B cell (primary cell): Measurements from ENCODE around the gene CDC37L1. TPM values are rescaled to one million over a fixed set of nuclear protein-coding genes. Genes with fewer than 3 reads are reported as not detected.

Experiments
- ATAC-seq: fragments of 200-7000 bp; cut with Tn5 transposase; one replicate; pipeline ENCODE4 v1.10.0; 2021; ENCODE audit warnings: low read depth, mild to moderate bottlenecking, moderate number of reproducible peaks, moderate library complexity
- CTCF ChIA-PET: fragments of 350-600 bp; sonication (Branson Sonifier 250); formaldehyde crosslinking; loops from one replicate; lab custom pipeline; 2021; ENCODE audit warnings: antibody characterized with exemption, inconsistent platforms; lab: Charles Lee
- POLR2A ChIA-PET: fragments of 350-600 bp; sonication (Branson Sonifier 250); formaldehyde crosslinking; loops from one replicate; lab custom pipeline; 2021; ENCODE audit warnings: antibody characterized with exemption; lab: Charles Lee
- DNase-seq: peaks from one replicate; pipeline ENCODE4 v3.0.0; 2013
- H2AFZ ChIP-seq: 2 replicates; pipeline ENCODE4 v1.6.1; 2012; ENCODE audit warnings: mild to moderate bottlenecking, low read depth, low read length; ENCODE audit not compliant: insufficient read depth, poor library complexity, severe bottlenecking
- H3K27ac ChIP-seq, 2 donors: 1 replicate in 1 of 2; 2 replicates in 1 of 2; pipeline ENCODE4 v1.5.1; 2012 to 2013; ENCODE audit warnings: low read length in 2 of 2, mild to moderate bottlenecking in 2 of 2, moderate library complexity in 1 of 2
- H3K27me3 ChIP-seq, 4 experiments: fragments of 200-600 bp in 1 of 4; sonication (generic) in 1 of 4; replicated peaks in 1 of 4; 1 replicate in 2 of 4; 2 replicates in 2 of 4; pipeline versions ENCODE4 v1.6.1 to v1.7.0; 2013 to 2016; ENCODE audit warnings: low read length in 3 of 4, mild to moderate bottlenecking in 2 of 4, mixed read lengths in 1 of 4, moderate library complexity in 1 of 4; ENCODE audit not compliant: insufficient read depth in 4 of 4, control insufficient read depth in 3 of 4; ENCODE audit errors: control extremely low read depth in 1 of 4
- H3K36me3 ChIP-seq, 2 experiments: replicated peaks in 1 of 2; 1 replicate in 1 of 2; 2 replicates in 1 of 2; pipeline versions ENCODE4 v1.6.1 to v1.7.1; 2013; ENCODE audit warnings: low read length in 1 of 2; ENCODE audit not compliant: insufficient read depth in 2 of 2, control insufficient read depth in 1 of 2; ENCODE audit errors: control extremely low read depth in 1 of 2, extremely low read depth in 1 of 2
- H3K4me1 ChIP-seq, 2 donors: fragments of 200-600 bp in 1 of 2; sonication (generic) in 1 of 2; 1 replicate in 1 of 2; 2 replicates in 1 of 2; pipeline versions ENCODE4 v1.5.1 to v1.6.1; 2013 to 2017; ENCODE audit warnings: low read length in 2 of 2; ENCODE audit not compliant: control insufficient read depth in 2 of 2, insufficient read depth in 2 of 2
- H3K4me2 ChIP-seq: replicated peaks from 2 replicates; pipeline ENCODE3; 2012; ENCODE audit warnings: mild to moderate bottlenecking, low read depth, low read length; ENCODE audit not compliant: poor library complexity, severe bottlenecking
- H3K4me3 ChIP-seq, 5 experiments: fragments of 200-600 bp in 1 of 5; sonication (generic) in 1 of 5; 1 replicate in 3 of 5; 2 replicates in 2 of 5; pipeline versions ENCODE4 v1.5.1 to v1.7.0; 2011 to 2016; ENCODE audit warnings: low read length in 4 of 5, mild to moderate bottlenecking in 4 of 5, low read depth in 2 of 5, control low read depth in 1 of 5, moderate library complexity in 1 of 5; ENCODE audit not compliant: insufficient read depth in 1 of 5; ENCODE audit errors: control extremely low read depth in 1 of 5, extremely low read depth in 1 of 5
- H3K79me2 ChIP-seq: fragments of 200-600 bp; sonication (generic); one replicate; pipeline ENCODE4 v1.6.0; 2016; ENCODE audit warnings: low read length; ENCODE audit not compliant: control insufficient read depth, insufficient read depth
- H3K9ac ChIP-seq: fragments of 200-600 bp; sonication (generic); 2 replicates; pipeline ENCODE4 v1.6.1; 2017; ENCODE audit warnings: mild to moderate bottlenecking, low read length, moderate library complexity
- H3K9me3 ChIP-seq, 3 donors: one replicate each; pipeline versions ENCODE4 v1.6.1 to v1.7.1; 2013; ENCODE audit warnings: low read length in 2 of 3; ENCODE audit not compliant: control insufficient read depth in 2 of 3, insufficient read depth in 1 of 3; ENCODE audit errors: control extremely low read depth in 1 of 3
- H4K20me1 ChIP-seq: 2 replicates; pipeline ENCODE4 v1.6.0; 2012; ENCODE audit warnings: mild to moderate bottlenecking, low read length; ENCODE audit not compliant: insufficient read depth, control insufficient read depth, poor library complexity, severe bottlenecking
- H3K27ac Mint-ChIP-seq: one replicate; pipeline ENCODE4 v1.8.0; 2021; ENCODE audit warnings: mixed read lengths
- H3K27me3 Mint-ChIP-seq: one replicate; pipeline ENCODE4 v1.8.0; 2021; ENCODE audit warnings: mixed read lengths
- H3K4me1 Mint-ChIP-seq: one replicate; pipeline ENCODE4 v1.8.0; 2021; ENCODE audit warnings: mixed read lengths
- H3K4me3 Mint-ChIP-seq: one replicate; pipeline ENCODE4 v1.8.0; 2021; ENCODE audit warnings: mixed read lengths
- H3K9me3 Mint-ChIP-seq: one replicate; pipeline ENCODE4 v1.8.0; 2022; ENCODE audit warnings: mixed read lengths; ENCODE audit not compliant: insufficient read depth
- CTCF ChIP-seq: fragments of 200-600 bp; IDR thresholded peaks from one replicate; pipeline ENCODE4 v1.8.0; 2022; ENCODE audit warnings: antibody characterized with exemption, mild to moderate bottlenecking
- EZH2 ChIP-seq: IDR thresholded peaks from 2 replicates; pipeline ENCODE4 v1.6.1; 2012; ENCODE audit warnings: borderline replicate concordance, low read depth, mild to moderate bottlenecking, moderate library complexity, low read length; ENCODE audit not compliant: insufficient read depth, poor library complexity, severe bottlenecking
- WGBS: methylation state at CpG from one replicate; pipeline ENCODE4 v1.1.5; 2013; ENCODE audit warnings: missing lambda C conversion rate; ENCODE audit not compliant: insufficient coverage; 5-methylcytosine and 5-hydroxymethylcytosine counted together
- intact Hi-C: fragments of 100-400 bp; cut with micrococcal nuclease; formaldehyde crosslinking; loops from one replicate; pipeline ENCODE4 v1.10.0; 2022
- polyA plus RNA-seq: library from polyadenylated mRNA; depleted of rRNA; stranded (reverse); fragments of >200 nt; gene quantifications from 2 replicates; pipeline ENCODE4 v1.2.3, GENCODE V29; 2012
- total RNA-seq, 2 donors: library from RNA; stranded (reverse); fragments of 120-200 nt in 1 of 2; gene quantifications; 1 replicate in 1 of 2; 2 replicates in 1 of 2; pipeline versions ENCODE4 v1.2.3 to v1.2.4, GENCODE V29; 2013 to 2022

Gene CDC37L1
- total and polyA plus RNA-seq, 2 donors (not counting 1 experiment from before 2014, with no cell fraction given): 3.0 to 16.0 TPM

GRCh38 chr9:4714266-4715016 lies 35.1 kb downstream of the CDC37L1 start:
- Histone ChIP-seq H3K4me3 (no peak overlapping the region), H3K79me2 (peaks cover 6% of the 10 kb centered on the region), H3K4me1 (no peaks in the 10 kb centered on the region), H3K36me3 (peaks cover 6 to 46% of the 10 kb centered on the region in 2 experiments), H4K20me1 (no peaks in the 10 kb centered on the region), H3K9me3 (no peaks in the 10 kb centered on the region), H2AFZ (no peak overlapping the region), H3K27me3 (no peaks in the 10 kb centered on the region), H3K4me2 (no peak overlapping the region), H3K9ac (no peak overlapping the region), H3K27ac (peak overlapping the region in 1 of 2 donors; percentile 42)
- no peaks in the 10 kb centered on the region for H3K9me3 Mint-ChIP-seq
- intact Hi-C loops: no loop called here
- ATAC-seq: no peak
- CTCF ChIA-PET: no interaction called here
- H3K4me1 Mint-ChIP-seq: no peaks in the 10 kb centered on the region
- H3K27me3 Mint-ChIP-seq: no peaks in the 10 kb centered on the region
- TF ChIP-seq EZH2 (no peak), CTCF (no peak)
- POLR2A ChIA-PET: no interaction called here
- DNase-seq: no peak
- 98% methylated on average over 7 of the region's 9 CpGs for WGBS
- no peak overlapping the region for H3K4me3 Mint-ChIP-seq
- H3K27ac Mint-ChIP-seq: no peak overlapping the region

GRCh38 chr9:4716163-4716562 lies 36.8 kb downstream of the CDC37L1 start:
- no CpG with 5 or more reads among the region's 1 CpG for WGBS
- Mint-ChIP-seq H3K4me3 (no peak overlapping the region), H3K9me3 (no peaks in the 10 kb centered on the region), H3K4me1 (no peaks in the 10 kb centered on the region), H3K27ac (no peak overlapping the region), H3K27me3 (no peaks in the 10 kb centered on the region)
- ChIA-PET CTCF (no interaction called here), POLR2A (no interaction called here)
- Histone ChIP-seq H3K27ac (no peak overlapping the region), H3K9me3 (no peaks in the 10 kb centered on the region), H3K4me2 (no peak overlapping the region), H3K9ac (no peak overlapping the region), H3K36me3 (peaks cover 6 to 44% of the 10 kb centered on the region in 2 experiments), H3K79me2 (peaks cover 6% of the 10 kb centered on the region), H3K27me3 (no peaks in the 10 kb centered on the region), H2AFZ (no peak overlapping the region), H4K20me1 (no peaks in the 10 kb centered on the region), H3K4me3 (no peak overlapping the region), H3K4me1 (no peaks in the 10 kb centered on the region)
- intact Hi-C loops: no loop called here
- TF ChIP-seq EZH2 (no peak), CTCF (no peak)
- no peak for DNase-seq
- no peak for ATAC-seq
